Neural progenitor cell (in vitro differentiated cells): ENCODE data around the gene TMCC3.

Experiments
- CTCF ChIP-seq: fragments of 200-600 bp; sonication (generic); IDR thresholded peaks from 2 replicates; pipeline ENCODE4 v1.5.1; 2017; ENCODE audit warnings: antibody characterized with exemption, mild to moderate bottlenecking
- EZH2 ChIP-seq: fragments of 200-600 bp; sonication (generic); IDR thresholded peaks from 2 replicates; pipeline ENCODE4 v1.6.1; 2017; ENCODE audit warnings: antibody characterized with exemption, mild to moderate bottlenecking, moderate library complexity
- EZH2phosphoT487 ChIP-seq: fragments of 200-600 bp; sonication (generic); IDR thresholded peaks from 2 replicates; pipeline ENCODE4 v1.6.1; 2017; ENCODE audit warnings: antibody characterized with exemption

GRCh38 chr12:94633401-94633800 lies 17.0 kb downstream of the TMCC3 start:
- TF ChIP-seq EZH2 (no peak), CTCF (no peak), EZH2phosphoT487 (no peak)
